Glomerular endothelial cell (primary cell): Measurements from ENCODE around the gene CASK. TPM values are rescaled to one million over a fixed set of nuclear protein-coding genes. Genes with fewer than 3 reads are reported as not detected.

Experiments used
- DNase-seq: peaks from one replicate; pipeline ENCODE4 v3.0.0-alpha.2; 2011; ENCODE audit warnings: low read depth, low spot score; ENCODE audit errors: extremely low read depth
- total RNA-seq: library from RNA; depleted of rRNA; stranded (reverse); fragments of >200 nt; gene quantifications from 2 replicates; pipeline ENCODE4 v1.2.3, GENCODE V29; 2015

Gene CASK
- total RNA-seq, 1 donor from 2014 or later: 31.0 TPM

DNA sequence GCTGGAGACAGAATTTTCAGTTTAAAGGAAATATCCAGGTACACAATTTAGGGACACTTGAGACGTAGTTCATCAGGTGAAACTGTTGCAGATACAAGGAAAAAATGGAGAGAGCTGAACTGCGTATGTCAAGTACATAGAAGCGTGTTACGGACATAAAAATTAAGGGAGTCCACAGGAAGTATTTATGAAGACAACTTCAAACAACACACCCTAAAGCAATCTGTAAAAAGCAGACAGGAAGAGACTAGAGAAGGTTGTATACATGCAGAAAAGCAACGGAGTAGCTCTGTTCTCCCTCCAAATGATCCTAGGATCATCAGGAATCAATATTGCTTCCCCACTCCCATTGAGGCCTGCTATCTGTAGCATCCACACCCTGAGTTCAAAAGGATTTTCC is 5.8 kb downstream of the CASK start:
- no peak for DNase-seq

DNA sequence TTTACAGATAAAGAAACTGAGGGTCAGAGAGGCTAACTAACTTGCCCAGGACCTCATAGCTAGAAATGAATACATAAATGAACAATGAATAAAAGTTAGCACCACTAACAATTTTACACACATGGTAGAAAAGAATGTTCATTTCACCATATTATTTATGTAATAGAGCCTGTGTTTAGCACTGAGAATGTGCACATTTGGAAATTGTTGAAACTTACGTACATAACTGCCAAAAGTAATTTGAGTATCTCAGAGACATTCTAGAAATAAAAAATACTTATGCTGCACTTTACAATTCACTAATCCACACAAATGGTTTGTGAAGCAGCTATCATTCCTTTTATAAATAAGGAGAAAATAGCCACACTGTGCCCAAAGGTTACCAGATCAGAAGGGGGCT is 9.9 kb downstream of the CASK start:
- DNase-seq: no peak

DNA sequence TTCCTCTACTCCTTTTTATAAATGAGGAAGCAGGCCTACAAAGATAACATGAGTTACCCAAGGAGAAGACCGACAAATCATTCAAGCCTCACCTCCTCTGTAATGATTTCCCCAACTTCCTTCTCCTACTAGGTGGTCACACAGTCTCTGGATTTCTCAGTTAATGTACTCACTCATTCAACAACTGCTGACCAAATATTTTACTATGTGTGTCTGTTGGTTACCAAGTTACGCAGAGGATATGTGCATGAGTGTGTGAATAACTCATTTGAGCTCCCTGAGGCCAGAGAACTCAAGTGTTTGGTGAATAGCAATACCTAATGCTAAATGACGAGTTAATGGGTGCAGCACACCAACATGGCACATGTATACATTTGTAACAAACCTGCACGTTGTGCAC is 10.4 kb downstream of the CASK start:
- no peak for DNase-seq

DNA sequence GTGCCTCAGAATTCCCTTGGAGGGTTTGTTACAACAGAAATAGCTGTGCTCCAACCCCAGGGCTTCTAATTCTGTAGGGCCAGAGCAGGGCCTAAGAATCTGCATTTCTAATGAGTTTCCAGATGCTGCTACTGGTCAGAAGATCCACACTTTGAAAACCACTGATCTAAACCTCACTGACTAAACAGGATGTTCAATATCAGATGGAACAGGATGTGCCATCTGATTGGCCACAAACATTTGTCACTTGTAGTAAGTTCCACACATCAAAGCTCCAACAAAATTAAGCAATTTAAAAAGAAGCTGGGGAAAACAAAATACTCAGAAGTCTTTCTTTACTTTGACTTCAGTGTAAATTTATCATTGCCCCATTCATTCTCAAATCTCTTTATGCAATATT is 14.3 kb downstream of the CASK start:
- no peak for DNase-seq

DNA sequence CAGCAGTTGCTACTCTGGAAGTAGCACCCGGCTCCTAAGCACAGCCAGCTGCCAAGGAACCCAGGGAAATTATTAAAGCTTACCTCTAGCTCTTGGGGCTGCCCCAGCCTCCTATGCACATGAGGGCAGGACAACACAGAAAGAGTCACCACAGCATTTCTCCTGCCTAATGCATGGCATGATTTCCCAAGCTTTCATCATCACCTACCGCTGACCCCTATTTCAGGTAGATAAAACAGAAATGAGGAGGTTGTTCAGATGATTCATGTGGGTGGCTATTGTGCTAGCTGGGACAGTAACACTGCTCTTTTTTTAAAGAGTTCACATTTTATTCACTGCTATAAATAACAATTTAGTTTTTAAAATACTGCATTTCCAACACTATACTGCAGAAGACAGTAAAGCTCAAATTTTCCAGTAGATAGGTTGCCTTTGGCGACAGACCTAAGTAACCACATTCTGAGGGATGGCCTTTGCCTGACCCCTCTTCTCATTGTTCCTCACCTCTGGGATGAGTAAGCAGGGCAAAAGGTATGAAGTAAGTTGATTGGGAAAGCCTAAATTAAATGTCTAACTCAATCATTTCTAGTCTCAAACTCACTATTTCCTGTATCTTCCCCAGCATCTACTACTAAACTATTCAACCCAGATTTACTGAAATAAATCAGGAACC is 16.7 kb downstream of the CASK start:
- DNase-seq: no peak

DNA sequence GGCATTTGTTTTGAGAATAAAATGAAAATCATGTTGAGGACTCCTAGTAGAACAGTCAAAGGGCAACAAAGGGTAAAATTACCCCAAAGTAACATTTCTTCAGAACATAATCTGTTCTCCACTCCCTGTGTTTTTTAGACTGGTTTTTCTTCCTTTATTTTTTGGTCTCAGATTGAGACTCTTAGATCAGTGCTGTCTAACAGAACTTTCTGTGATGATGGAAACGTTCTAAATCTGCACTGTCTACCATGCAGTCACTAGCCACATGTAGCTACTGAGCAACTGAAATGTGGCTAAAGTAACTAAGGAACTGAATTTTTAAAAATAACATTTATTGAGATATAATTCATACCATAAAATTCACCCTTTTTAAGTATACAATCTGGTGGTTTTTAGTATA is 19.8 kb downstream of the CASK start:
- DNase-seq: no peak

DNA sequence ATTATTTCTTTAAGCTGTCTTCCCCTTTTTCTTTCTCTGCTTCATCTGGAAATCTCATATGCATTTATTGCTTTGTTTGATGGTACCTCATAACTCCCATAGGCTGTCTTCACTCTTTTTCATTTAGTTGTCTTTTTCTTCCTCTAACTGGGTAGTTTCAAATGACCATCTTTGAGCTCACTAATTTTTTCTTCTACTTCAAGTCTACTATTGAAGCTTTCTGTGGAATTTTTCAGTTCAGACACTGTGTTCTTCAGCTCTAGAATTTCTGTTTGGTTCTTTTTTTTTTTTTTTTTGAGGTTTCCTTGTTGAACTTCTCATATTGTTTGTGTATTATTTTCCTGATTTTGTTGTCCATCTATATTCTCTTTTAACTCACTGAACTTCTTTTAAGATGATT is 23.0 kb downstream of the CASK start:
- DNase-seq: no peak

DNA sequence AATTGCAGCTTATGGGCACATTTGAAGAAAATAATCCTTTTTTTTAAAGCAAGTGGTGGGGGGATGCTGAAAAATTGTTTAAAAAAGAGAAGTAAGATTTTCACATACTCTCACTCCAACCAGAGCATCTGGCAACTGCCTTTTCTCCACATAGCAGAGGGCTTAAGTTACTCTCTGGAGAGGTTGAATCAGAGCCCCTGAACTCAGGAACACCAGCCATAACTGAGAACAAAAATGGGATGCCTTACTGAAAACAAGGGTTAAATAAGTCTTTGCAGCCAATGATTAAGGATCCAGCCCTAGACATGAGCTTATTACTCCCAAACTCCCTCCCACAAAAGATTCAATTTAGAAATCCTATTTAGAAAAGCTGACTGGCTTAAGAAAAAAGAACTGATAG is 27.5 kb downstream of the CASK start:
- no peak for DNase-seq

DNA sequence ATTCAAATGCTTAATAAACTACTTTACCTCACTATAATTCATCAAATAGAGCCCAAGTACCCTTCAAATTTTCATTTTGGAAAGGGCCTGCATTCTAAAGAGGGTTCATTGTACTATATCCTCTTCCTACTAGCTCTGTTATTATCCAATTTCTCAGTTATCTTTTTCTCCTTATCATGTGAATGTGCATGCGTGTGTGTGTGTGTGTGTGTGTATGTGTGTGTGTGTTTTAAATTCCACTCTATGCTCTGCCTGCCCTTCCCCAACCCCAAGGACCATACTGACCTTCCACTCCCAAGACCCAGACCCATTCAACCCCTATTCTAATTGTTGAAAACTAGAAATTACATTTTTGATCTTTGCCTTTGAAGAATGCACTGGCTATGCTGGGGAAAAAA is 33.3 kb downstream of the CASK start:
- no peak for DNase-seq

DNA sequence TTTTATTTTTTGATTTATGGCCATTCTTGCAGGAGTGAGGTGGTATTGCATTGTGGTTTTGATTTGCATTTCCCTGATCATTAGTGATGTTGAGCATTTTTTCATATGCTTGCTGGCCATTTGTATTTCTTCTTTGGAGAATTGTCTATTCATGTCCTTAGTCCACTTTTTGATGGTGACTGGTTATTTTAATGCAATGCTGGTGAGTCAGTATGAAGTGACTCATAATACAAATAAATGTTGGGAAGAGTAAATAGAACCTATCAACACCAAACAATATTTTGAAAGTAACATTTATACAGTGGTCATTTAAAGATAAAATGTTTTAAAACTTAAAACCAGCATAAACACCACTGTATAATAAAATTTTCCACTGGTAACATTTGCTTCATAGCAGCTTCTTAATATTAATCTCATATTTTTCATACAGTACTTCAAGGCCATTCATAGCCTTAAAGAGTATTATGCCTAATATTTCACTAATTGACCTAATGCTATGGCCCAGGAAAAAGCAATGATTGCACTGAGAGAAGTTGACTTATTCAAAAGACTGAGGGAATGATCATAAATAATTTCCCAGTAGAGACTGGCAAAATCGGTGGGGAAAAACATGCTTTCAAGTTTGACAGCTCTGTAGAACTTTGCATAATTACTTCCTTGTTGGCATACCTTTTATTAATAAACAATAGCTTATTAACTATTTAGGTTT is 33.9 kb downstream of the CASK start:
- no peak for DNase-seq

DNA sequence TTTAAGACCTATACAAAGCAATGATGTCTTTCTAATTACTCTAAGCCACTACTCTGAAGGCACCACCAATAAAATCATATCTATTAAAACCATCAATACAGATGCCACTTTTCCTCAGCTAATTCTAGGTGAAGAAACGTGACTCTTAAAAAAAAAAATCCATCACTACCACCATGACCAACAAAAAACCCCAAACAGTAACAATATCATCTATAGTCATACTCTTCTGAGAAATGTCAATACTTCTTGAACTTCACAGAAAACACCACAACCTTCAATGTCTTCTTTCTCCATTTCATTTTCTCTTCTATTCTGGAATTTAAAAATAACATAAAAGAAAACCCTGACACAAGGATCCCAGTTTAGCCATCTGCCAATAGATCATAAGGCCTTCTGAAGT is 35.7 kb downstream of the CASK start:
- no peak for DNase-seq

DNA sequence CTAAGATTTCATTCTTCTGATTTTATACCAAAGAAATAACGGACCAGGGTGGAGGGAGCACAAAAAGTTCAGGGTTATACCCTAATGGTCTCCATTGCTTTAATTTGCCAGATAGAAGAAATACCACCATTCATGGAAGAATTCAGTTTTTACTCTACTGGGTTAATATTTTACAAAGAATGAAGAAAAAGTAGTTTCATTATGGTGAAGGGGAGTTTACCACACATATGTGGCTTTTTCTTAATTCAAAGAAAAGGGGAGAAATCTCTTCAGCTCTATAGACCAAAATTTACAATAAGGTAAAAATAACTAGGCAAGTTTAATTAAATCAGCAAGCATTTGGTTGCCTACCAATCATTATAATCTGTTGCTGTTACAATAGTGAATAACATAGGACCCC is 37.6 kb downstream of the CASK start:
- no peak for DNase-seq

DNA sequence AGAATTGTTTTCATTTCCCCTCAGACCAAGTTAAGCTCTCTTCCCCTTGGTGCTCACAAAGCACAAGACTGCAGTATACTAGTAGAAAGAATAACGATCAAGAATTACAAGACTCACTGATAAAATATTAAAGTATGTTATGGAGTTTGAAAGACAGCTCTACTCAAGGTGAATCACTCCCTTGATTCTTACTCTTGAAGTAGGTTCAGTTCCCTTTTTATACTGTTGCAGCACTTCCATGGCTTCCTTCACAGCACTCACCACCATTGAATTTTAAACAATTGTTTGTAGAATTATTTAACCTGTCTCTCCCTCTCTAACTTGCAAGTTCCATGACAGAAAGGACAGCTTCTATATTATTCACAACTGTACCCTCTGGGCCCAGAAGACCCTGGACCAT is 42.2 kb downstream of the CASK start:
- no peak for DNase-seq

DNA sequence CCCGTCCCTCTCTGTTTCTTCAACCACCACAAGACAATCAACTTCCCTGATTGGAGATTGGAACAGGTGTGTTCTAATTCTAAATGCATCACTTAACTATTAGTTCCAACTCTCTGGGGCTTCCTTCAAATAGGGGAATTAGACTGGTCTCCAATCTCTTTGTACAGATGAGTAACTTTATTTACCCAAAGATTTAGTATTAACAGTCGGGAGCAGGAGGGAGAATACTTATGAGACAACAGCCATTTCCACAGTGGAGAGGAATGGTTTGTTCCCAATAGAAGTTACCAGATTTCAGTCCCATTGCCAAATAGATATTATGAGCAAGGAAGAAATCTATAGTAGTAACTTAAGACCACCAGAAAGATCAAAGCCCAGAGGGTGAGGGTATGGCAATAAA is 46.2 kb downstream of the CASK start:
- DNase-seq: no peak

DNA sequence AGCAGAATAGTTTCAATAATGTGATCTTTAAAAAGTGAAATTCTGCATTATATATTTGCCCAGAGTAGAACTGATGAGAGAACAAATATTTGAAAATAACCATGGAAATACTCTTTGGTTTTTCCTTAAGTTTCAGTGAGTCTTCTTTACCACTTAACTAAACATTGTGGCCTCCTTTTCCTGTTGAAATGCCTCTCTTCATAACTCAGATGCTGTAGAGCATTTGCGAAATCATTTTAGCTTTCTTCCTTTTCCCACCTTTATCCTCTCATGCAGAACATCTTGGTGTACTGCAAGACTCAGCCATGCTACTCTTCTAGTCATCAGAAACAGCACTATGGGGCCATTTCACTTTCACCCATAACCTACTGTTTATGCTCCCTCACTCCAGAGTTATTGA is 48.2 kb downstream of the CASK start:
- DNase-seq: no peak

DNA sequence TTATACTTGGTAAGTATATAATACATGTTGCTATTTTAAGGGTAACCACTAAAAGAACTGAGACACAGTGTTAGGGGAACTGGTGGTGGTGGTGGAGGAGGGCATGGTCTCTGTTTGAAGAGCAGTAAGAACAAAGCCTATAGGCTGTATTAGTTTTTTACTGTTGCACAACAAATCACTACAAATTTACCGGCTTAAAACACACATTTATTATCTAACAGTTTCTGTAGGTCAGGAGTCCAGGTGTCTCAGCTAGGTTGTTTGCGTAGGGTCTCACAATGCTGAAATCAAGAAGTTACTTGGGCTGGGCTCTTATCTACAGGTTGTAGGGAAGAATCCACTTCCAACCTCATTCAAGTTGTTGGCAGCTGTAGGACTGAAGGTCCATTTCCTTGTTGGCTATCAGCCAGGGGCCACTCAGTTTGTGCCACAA is 52.6 kb downstream of the CASK start:
- DNase-seq: no peak

DNA sequence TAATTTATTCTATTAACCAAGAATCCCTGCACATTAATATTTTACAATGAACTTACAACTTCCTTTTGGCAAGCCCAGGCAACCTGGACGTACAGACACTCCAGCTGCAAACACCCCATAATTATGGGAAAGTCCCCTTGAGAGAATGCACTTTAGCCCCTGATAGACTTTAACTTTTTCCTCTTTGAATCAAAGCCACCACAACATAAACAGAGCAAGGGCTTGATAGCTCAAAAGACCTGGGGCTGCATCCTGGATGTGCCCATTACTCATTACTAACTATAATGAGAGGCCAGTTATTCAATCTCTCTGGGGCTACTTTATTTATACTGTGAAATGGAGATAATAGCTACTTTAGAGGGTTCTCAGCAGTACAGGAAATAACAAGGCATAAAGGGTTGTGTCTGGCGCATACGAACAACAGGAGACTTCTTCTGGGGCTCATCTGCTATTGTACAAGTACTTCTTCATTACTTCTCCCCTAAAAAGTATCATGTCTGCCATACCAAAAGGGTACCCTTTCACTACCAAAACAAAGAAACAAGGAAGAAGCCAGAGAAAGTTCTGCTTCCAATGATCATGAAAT is 54.9 kb downstream of the CASK start:
- DNase-seq: no peak

DNA sequence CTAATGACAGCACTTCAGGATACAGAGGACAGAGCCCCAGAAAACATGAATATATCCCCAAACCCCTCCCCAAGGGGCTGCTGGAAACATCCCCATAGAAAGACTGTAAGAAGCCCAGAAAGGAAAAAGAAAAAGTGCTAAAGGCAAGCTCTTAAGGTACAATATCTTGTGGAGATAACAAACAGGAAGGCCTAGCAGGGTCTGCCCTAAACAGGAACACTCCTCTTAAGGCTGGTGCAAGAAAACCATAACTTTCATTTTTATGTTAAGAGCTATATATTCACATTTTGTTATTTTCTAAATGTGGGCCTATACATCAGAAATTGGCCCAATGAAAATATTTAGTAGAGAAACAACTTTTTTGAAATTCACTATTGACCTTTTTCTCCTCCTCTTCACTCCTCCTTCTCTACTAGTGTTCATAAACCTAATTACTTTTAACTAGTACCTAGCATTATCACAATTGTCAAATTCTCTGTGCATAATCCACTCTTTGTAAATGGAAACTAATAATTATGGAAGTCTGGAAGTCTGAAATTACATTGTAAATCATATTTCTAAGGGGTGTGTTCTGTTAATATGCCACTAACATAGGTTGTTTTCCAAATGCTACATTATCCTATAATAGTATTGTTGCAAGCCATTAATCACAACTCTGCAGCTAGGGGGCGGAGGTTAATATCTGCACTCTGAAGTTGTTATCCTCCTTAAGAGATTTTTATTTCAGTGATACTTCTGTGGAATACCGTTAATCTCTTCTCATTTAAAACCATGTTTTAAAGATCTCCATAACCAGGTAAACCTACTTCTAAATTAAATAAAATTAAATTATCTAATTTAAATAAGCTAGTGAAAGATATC is 59.8 kb downstream of the CASK start:
- no peak for DNase-seq

DNA sequence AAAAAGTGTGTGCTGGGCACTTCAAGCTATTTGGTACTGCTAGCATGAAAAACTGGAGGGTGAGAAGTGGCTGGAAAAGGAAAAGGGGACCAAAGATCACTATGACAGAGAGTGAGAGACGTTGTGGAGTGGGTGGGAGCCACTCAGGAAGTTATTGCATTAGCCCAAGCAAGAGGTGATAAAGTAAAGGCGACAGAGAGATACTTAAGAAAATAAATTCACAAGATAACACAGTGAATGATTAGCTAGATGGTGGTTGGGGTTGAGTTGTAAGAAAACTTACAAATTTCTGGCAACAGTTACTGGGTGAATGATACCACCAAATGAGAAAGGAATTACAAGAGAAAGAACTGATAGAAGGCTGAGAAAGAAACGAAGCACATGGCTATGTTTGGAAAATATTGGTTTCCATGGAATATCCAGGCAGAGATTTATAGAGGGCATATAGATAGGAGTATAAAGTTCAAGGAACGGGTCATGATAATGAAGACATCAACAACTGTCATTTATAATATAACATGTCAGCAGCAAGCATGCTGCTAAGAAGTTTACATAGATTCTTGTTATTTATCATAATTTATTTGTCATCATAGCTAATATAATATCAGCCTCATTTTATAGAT is 60.7 kb downstream of the CASK start:
- DNase-seq: no peak

DNA sequence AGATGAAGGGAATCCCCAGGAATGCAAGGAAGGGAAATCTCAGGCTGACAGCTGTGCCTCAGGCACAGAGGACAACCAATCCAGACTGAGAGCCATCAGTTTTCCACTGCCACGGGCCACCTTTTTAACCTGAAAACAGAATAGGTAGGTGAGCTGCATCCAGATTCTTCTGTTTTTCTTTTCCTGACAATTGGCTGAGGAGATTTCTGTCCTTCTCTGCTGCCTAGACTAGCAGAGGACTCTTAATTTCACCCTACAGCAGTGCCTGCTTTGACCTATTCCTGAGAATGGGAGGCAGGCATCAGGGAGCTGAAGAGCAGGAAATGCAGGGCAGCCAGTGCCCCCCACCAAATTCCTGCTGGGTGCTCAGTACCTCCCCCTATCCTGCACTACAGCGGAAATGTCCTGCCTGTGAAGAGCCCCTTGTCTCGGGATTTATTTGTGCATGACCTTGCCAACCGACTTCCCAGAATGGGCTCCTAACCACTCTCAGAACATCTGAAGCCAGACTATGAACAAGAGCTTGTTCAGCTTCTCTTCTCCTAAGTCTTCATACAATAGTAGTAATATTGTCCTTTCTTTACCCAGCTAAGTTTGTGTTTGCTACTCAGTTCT is 65.1 kb downstream of the CASK start:
- no peak for DNase-seq

DNA sequence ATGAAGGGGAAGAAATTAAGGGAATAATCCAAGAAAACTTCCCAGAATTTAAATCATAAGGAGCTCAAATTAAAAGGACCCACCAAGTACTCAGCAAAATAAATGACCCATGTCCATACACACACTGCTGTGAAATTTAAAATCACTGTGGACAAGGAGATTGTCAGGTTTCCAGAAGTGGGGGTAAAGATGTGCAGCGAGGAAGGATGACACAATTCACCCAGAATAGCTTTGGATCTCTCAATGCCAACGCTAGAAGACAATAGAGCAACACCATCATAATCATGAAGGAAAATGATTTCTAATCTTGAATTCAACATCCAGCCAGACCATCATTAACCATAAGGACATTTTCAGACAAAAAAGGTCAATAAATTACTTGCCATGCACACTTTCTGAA is 65.7 kb downstream of the CASK start:
- DNase-seq: no peak
